ENCODE measurements around the gene THNSL1. TPM values are rescaled to one million over a fixed set of nuclear protein-coding genes. Genes with fewer than 3 reads are reported as not detected.

THNSL1 gene
- total RNA-seq, 1 donor: 2.9 TPM

DNA sequence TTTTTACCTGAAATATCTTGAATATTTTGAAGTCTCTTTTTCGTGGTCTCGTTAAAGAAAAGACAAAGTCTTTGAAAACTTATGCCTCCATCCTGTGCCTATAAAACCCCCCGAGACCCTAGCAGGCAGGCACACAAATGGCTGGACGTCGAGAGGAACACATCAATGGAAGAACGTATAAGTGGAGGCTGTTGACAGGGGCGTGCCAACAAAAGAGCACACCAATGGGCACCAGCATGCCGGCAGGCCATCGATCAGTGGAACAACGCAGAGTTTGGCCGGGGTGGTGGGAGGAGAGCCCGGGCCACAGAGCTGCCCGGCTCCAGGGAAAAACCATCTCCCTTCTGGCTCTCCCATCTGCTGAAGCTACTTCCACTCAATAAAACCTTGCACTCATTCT, 25.1 kb upstream of the THNSL1 start:
- Histone ChIP-seq H3K4me2 (ENCODE audit: insufficient read depth, low read length) (no peak overlapping the region), H3K36me3 (ENCODE audit: insufficient read depth, low read length) (no peaks in the 10 kb centered on the region), H3K27ac (ENCODE audit: low read depth, low read length) (no peak overlapping the region), H3K4me3 (ENCODE audit: insufficient read depth, low read length) (no peak overlapping the region), H3K79me2 (ENCODE audit: insufficient read depth, low read length) (no peaks in the 10 kb centered on the region), H3K9me3 (ENCODE audit: low read depth, low read length) (no peaks in the 10 kb centered on the region), H2AFZ (ENCODE audit: low read length) (no peak overlapping the region), H3K27me3 (ENCODE audit: insufficient read depth, low read length) (no peaks in the 10 kb centered on the region), H3K4me1 (ENCODE audit: insufficient read depth, low read length) (no peaks in the 10 kb centered on the region), H4K20me1 (ENCODE audit: insufficient read depth, low read length) (no peaks in the 10 kb centered on the region)
- TF ChIP-seq, protein P1, sequence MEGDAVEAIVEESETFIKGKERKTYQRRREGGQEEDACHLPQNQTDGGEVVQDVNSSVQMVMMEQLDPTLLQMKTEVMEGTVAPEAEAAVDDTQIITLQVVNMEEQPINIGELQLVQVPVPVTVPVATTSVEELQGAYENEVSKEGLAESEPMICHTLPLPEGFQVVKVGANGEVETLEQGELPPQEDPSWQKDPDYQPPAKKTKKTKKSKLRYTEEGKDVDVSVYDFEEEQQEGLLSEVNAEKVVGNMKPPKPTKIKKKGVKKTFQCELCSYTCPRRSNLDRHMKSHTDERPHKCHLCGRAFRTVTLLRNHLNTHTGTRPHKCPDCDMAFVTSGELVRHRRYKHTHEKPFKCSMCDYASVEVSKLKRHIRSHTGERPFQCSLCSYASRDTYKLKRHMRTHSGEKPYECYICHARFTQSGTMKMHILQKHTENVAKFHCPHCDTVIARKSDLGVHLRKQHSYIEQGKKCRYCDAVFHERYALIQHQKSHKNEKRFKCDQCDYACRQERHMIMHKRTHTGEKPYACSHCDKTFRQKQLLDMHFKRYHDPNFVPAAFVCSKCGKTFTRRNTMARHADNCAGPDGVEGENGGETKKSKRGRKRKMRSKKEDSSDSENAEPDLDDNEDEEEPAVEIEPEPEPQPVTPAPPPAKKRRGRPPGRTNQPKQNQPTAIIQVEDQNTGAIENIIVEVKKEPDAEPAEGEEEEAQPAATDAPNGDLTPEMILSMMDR (IDR thresholded peaks at IDR 0.05; ENCODE audit: extremely low read depth, low read depth, low read length): no peak
- DNase-seq (ENCODE audit: insufficient read length, low spot score, missing footprints): no peak

DNA sequence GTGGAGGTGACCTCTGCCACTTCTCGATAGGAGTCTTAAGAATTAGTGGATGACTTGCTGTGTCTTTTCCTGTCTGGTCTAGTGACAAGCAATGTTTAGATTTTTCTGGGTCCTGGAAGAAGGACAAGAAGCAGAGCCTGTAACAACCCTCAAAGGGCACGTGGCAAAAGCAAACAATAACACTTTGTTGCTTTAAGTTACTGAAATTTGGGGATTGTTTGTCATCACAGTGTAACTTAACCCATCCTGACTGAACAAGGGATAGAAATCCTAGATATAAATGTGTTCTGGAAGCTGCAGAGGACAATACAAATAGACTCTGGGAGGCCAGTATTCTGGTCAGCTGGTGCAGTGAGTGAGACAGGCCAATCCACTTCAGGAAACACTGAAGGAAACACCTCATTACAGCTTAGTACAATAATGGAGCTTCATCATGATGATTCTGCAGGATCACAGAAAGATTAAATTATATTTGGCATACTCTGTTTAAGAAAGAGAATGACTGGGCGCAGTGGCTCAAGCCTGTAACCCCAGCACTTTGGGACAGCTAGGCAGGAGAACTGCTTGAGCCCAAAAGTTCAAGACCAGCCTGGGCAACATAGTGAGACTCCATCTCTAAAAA, 23.8 kb upstream of the THNSL1 start:
- H3K27me3 ChIP-seq (ENCODE audit: insufficient read depth, low read length): no peaks in the 10 kb centered on the region

DNA sequence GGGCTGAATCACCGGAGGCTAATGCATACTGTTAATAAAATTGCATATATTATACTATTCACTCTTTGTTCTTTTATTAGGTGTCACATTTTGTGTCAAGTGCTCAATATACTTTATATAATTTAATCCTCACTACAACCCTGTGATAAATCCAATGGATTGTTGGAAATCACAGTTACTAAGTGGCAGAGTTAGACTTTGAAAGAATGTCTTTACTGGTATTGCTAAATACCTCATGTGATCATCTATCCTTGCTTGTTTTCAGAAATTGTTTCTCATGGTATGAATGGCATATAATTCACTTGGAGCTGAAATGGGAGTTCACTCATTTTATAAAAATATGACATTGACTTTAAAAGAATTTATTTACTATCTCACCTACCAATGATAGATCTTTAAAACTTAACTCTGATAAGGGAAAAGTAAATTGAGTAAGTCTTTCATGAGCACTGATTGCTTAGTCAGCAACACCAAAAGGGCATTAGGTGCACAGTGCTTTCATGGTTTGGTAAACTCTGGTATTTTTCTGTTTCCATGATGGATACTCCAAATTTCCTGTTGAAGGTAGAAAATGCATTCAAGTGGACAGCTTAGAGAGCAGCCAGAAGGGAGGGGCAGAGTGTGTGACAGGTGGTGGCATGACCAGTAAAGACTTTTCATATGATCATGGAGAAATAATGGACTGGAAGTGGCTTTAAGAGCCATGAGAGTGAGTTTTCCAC, 23.0 kb upstream of the THNSL1 start:
- DNase-seq (ENCODE audit: insufficient read length, low spot score, missing footprints): peak; percentile 11
- Histone ChIP-seq H3K4me3 (ENCODE audit: insufficient read depth, low read length) (no peak overlapping the region), H3K4me2 (ENCODE audit: insufficient read depth, low read length) (no peak overlapping the region)

More for the DNA sequence above, 23.8 kb upstream of the THNSL1 start:
- no peak for DNase-seq (ENCODE audit: insufficient read length, low spot score, missing footprints)
- Histone ChIP-seq H4K20me1 (ENCODE audit: insufficient read depth, low read length) (no peaks in the 10 kb centered on the region), H3K79me2 (ENCODE audit: insufficient read depth, low read length) (no peaks in the 10 kb centered on the region), H2AFZ (ENCODE audit: low read length) (no peak overlapping the region), H3K27ac (ENCODE audit: low read depth, low read length) (no peak overlapping the region), H3K4me1 (ENCODE audit: insufficient read depth, low read length) (no peaks in the 10 kb centered on the region), H3K4me2 (ENCODE audit: insufficient read depth, low read length) (no peak overlapping the region), H3K36me3 (ENCODE audit: insufficient read depth, low read length) (no peaks in the 10 kb centered on the region), H3K4me3 (ENCODE audit: insufficient read depth, low read length) (no peak overlapping the region), H3K9me3 (ENCODE audit: low read depth, low read length) (no peaks in the 10 kb centered on the region)
- TF ChIP-seq, protein P1 (IDR thresholded peaks at IDR 0.05; ENCODE audit: extremely low read depth, low read depth, low read length): no peak

DNA sequence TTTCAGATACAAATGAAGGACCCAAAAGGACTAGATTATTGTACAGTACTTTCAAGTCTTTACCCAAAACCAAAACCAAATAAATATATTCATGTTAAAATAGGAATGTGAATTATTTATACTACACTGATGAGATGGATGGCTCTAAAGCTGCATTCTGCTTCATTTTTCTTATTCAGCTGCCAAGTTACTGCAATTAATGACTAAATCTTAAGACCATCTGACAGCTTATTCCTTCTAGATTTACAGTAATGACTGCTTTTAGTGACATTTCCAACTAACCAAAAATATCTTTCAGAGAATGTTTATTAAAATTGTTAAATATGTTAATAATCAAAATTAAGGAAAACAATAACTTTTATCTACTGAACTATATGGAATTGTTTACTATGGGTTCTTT, 21.3 kb upstream of the THNSL1 start:
- TF ChIP-seq, protein P1 (IDR thresholded peaks at IDR 0.05; ENCODE audit: extremely low read depth, low read depth, low read length): no peak
- no peaks in the 10 kb centered on the region for H3K9me3 ChIP-seq (ENCODE audit: low read depth, low read length)
- H2AFZ ChIP-seq (ENCODE audit: low read length): no peak overlapping the region
- H3K27me3 ChIP-seq (ENCODE audit: insufficient read depth, low read length): no peaks in the 10 kb centered on the region
- H4K20me1 ChIP-seq (ENCODE audit: insufficient read depth, low read length): no peaks in the 10 kb centered on the region
- no peak overlapping the region for H3K4me2 ChIP-seq (ENCODE audit: insufficient read depth, low read length)
- no peak for DNase-seq (ENCODE audit: insufficient read length, low spot score, missing footprints)
- no peaks in the 10 kb centered on the region for H3K36me3 ChIP-seq (ENCODE audit: insufficient read depth, low read length)
- no peak overlapping the region for H3K27ac ChIP-seq (ENCODE audit: low read depth, low read length)
- no peak overlapping the region for H3K4me3 ChIP-seq (ENCODE audit: insufficient read depth, low read length)
- H3K4me1 ChIP-seq (ENCODE audit: insufficient read depth, low read length): no peaks in the 10 kb centered on the region
- no peaks in the 10 kb centered on the region for H3K79me2 ChIP-seq (ENCODE audit: insufficient read depth, low read length)

More for the DNA sequence above, 23.0 kb upstream of the THNSL1 start:
- Histone ChIP-seq H3K27me3 (ENCODE audit: insufficient read depth, low read length) (no peaks in the 10 kb centered on the region), H3K27ac (ENCODE audit: low read depth, low read length) (no peak overlapping the region), H4K20me1 (ENCODE audit: insufficient read depth, low read length) (no peaks in the 10 kb centered on the region), H3K4me1 (ENCODE audit: insufficient read depth, low read length) (no peaks in the 10 kb centered on the region), H3K9me3 (ENCODE audit: low read depth, low read length) (no peaks in the 10 kb centered on the region), H2AFZ (ENCODE audit: low read length) (no peak overlapping the region), H3K36me3 (ENCODE audit: insufficient read depth, low read length) (no peaks in the 10 kb centered on the region), H3K79me2 (ENCODE audit: insufficient read depth, low read length) (no peaks in the 10 kb centered on the region)
- TF ChIP-seq, protein P1 (IDR thresholded peaks at IDR 0.05; ENCODE audit: extremely low read depth, low read depth, low read length): no peak
